OCI-LY3 (cell line): ENCODE measurements around the gene DPP10.

Experiments used
- EZH2phosphoT487 ChIP-seq: fragments of 200-600 bp; shearing (Covaris generic); IDR thresholded peaks from 2 replicates; pipeline ENCODE4 v1.6.1; 2018; ENCODE audit warnings: antibody characterized with exemption, mixed run types, low read depth
- TF ChIP-seq, protein P1 (sequence below): fragments of 200-600, 300-600 bp; sonication (generic); IDR thresholded peaks from 2 replicates; pipeline ENCODE4 v1.5.1; 2014; ENCODE audit warnings: antibody characterized with exemption, low read length, low read depth

DNA sequence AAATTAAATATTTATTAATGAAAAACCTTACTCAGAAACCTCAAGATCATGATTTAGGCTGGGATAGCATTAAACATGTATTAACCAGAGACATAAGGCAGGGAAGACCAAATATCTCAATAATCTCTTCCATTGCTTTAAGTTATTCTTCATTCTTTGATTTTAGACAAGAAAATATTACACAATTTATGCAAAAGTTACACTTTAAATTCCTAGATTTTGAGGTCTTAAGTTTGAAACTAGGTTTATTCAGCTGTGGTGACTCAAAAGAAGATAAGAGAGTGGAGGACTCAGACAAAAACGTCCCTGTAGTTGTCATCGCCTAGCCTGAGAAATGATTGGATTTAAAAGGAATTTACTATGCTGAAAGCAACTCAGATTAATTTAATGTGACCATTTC, 1110.3 kb downstream of the DPP10 start:
- TF ChIP-seq, protein P1, sequence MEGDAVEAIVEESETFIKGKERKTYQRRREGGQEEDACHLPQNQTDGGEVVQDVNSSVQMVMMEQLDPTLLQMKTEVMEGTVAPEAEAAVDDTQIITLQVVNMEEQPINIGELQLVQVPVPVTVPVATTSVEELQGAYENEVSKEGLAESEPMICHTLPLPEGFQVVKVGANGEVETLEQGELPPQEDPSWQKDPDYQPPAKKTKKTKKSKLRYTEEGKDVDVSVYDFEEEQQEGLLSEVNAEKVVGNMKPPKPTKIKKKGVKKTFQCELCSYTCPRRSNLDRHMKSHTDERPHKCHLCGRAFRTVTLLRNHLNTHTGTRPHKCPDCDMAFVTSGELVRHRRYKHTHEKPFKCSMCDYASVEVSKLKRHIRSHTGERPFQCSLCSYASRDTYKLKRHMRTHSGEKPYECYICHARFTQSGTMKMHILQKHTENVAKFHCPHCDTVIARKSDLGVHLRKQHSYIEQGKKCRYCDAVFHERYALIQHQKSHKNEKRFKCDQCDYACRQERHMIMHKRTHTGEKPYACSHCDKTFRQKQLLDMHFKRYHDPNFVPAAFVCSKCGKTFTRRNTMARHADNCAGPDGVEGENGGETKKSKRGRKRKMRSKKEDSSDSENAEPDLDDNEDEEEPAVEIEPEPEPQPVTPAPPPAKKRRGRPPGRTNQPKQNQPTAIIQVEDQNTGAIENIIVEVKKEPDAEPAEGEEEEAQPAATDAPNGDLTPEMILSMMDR = no peak
- TF ChIP-seq EZH2phosphoT487 = no peak
